Measurements from ENCODE around the gene LRRC40.

DNA sequence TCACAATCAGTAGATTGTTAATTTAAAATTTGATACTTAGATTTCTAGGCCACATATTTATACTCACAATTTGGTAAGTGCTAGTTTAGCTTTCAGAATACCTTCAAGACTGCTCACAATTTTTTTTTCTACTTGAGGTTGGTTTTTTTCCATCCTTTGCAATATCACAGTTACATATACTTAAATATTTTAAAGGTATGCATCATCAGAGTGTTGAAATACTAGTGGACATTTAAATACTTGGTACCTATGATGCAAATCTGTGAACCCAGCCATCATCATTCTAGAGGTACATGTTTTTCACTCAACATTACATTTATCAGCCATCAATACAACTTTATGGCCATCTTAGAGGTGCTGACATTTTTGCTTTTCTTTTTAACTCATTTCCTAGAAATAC, 6.2 kb upstream of the LRRC40 start:
- TF ChIP-seq CTCF (IDR thresholded peaks at IDR 0.05) (no peak), POLR2A (IDR thresholded peaks at IDR 0.05) (no peak)
